Calu3 (cell line): ENCODE measurements around the gene PLAAT3. TPM values are rescaled to one million over a fixed set of nuclear protein-coding genes. Genes with fewer than 3 reads are reported as not detected.
"Not testable (repeated sequence)": the region's sequence is repeated elsewhere in the genome, so short reads cannot be mapped to it uniquely, and the experiment has no call there.

Experiments
- BruUV-seq: library from RNA; stranded (reverse); fragments of 400-500 nt; replicated peaks from 2 replicates; lab custom pipeline; 2021; lab: Mats Ljungman, UMichigan
- CTCF ChIA-PET: fragments of 300-600 bp; sonication (Branson Sonifier 250); formaldehyde crosslinking; loops from one replicate; lab custom pipeline; 2022; ENCODE audit warnings: antibody characterized with exemption; lab: Charles Lee
- DNase-seq: peaks from one replicate; pipeline ENCODE4 v3.0.0; 2022
- H3K27ac Mint-ChIP-seq: one replicate; pipeline ENCODE4 v1.8.0; 2022; ENCODE audit warnings: mixed read lengths; ENCODE audit not compliant: unreplicated experiment
- H3K27me3 Mint-ChIP-seq: one replicate; pipeline ENCODE4 v1.8.0; 2022; ENCODE audit warnings: mixed read lengths; ENCODE audit not compliant: unreplicated experiment
- H3K36me3 Mint-ChIP-seq: one replicate; pipeline ENCODE4 v1.8.0; 2022; ENCODE audit warnings: mild to moderate bottlenecking, moderate library complexity, mixed read lengths; ENCODE audit not compliant: insufficient read depth, unreplicated experiment
- H3K4me1 Mint-ChIP-seq: one replicate; pipeline ENCODE4 v1.8.0; 2022; ENCODE audit warnings: mild to moderate bottlenecking, low read depth, mixed read lengths; ENCODE audit not compliant: unreplicated experiment
- H3K4me3 Mint-ChIP-seq: one replicate; pipeline ENCODE4 v1.8.0; 2022; ENCODE audit warnings: mild to moderate bottlenecking, low read depth, moderate library complexity, mixed read lengths; ENCODE audit not compliant: unreplicated experiment
- H3K9me3 Mint-ChIP-seq: one replicate; pipeline ENCODE4 v1.8.0; 2022; ENCODE audit warnings: low read depth, mixed read lengths; ENCODE audit not compliant: unreplicated experiment
- CTCF ChIP-seq: fragments of 200-600 bp; IDR thresholded peaks from one replicate; pipeline ENCODE4 v1.8.0; 2022; ENCODE audit warnings: antibody characterized with exemption; ENCODE audit not compliant: unreplicated experiment
- intact Hi-C: fragments of 100-400 bp; cut with micrococcal nuclease; formaldehyde crosslinking; loops from one replicate; pipeline ENCODE4 v1.10.0; 2022; ENCODE audit not compliant: unreplicated experiment
- total RNA-seq: library from RNA; stranded (reverse); gene quantifications from 2 replicates; pipeline ENCODE4 v1.2.3, GENCODE V29; 2022

PLAAT3 gene
- total RNA-seq, 1 experiment from 2014 or later, result 297 TPM

DNA sequence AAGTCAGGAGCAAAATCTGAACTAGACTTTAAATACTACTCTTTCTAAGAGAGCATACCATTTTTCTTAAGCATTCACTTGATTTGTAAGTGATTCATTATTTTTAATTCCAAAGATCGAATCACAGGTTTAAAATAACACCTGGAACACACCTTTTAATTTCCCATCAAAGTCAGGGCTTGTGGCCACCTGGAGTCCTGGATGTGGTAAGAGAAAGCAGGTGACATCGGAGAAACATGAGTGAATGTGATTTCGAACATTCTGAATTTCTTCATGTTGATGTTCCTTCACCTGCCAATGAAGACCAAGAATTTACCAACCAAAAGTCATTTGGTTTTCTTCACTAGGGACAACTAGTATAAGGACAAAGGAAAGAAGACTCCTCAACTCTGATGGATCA, 29.0 kb upstream of the PLAAT3 start:
- DNase-seq, result no peak
- intact Hi-C loops, result loop anchor here (5.0 kb wide), 1 partner anchor 94 kb away; no protein-coding TSS in a partner anchor
- no peaks in the 10 kb centered on the region for H3K27me3 Mint-ChIP-seq
- H3K9me3 Mint-ChIP-seq, result no peaks in the 10 kb centered on the region
- no peak for TF ChIP-seq CTCF
- CTCF ChIA-PET, result no interaction called here
- peaks cover 32% of the 10 kb centered on the region for H3K36me3 Mint-ChIP-seq
- BruUV-seq, result no TSS peak
- no peaks in the 10 kb centered on the region for H3K4me1 Mint-ChIP-seq
- H3K4me3 Mint-ChIP-seq, result no peak overlapping the region
- H3K27ac Mint-ChIP-seq, result no peak overlapping the region

DNA sequence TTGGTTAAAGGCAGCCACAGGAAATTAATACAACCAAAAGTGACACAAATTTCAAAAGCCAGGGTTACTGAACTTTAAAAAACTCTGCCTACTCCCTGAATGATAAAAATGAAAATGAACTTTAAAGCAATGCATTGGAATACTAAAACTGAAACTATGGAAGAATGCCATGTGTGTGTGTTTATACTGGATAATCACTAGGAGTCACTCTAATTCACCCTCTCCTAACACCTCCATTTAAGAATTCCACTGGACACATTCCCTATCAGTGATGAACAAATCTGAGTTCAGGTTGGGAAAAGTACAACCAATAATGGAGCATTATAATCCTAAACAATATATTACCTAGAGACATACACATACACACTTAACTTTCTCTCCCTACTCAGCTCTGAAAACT, 27.5 kb upstream of the PLAAT3 start:
- intact Hi-C loops, result loop anchor here (5.0 kb wide), 1 partner anchor 96 kb away; no protein-coding TSS in a partner anchor
- DNase-seq, result no peak
- Mint-ChIP-seq H3K36me3 (peaks cover 27% of the 10 kb centered on the region), H3K4me1 (no peaks in the 10 kb centered on the region), H3K27ac (no peak overlapping the region), H3K9me3 (no peaks in the 10 kb centered on the region), H3K27me3 (no peaks in the 10 kb centered on the region), H3K4me3 (no peak overlapping the region)
- no TSS peak for BruUV-seq
- no peak for TF ChIP-seq CTCF
- CTCF ChIA-PET, result interaction anchor here (1.2 kb wide), 1 partner anchor 11 kb away, joined by 3 read pairs; no protein-coding TSS in a partner anchor

GRCh38 chr11:63639199-63639832, 25.1 kb upstream of the PLAAT3 start:
- no peak for DNase-seq
- H3K9me3 Mint-ChIP-seq, result no peaks in the 10 kb centered on the region
- H3K36me3 Mint-ChIP-seq, result peaks cover 33% of the 10 kb centered on the region
- H3K27ac Mint-ChIP-seq, result no peak overlapping the region
- TF ChIP-seq CTCF, result peak; percentile 9
- no peak overlapping the region for H3K4me3 Mint-ChIP-seq
- H3K4me1 Mint-ChIP-seq, result peaks cover 9% of the 10 kb centered on the region
- intact Hi-C loops, result loop anchor here (5.0 to 10.0 kb wide), 3 partner anchors 285 to 605 kb away; no protein-coding TSS in a partner anchor
- no peaks in the 10 kb centered on the region for H3K27me3 Mint-ChIP-seq
- CTCF ChIA-PET, result interaction anchor here (0.8 to 0.9 kb wide), 2 partner anchors 47 to 99 kb away, joined by 3 to 4 read pairs; no protein-coding TSS in a partner anchor
- BruUV-seq, result no TSS peak

GRCh38 chr11:63638436-63638835, 24.2 kb upstream of the PLAAT3 start:
- H3K4me3 Mint-ChIP-seq, H3K27me3 Mint-ChIP-seq, H3K27ac Mint-ChIP-seq, H3K9me3 Mint-ChIP-seq, BruUV-seq, DNase-seq, H3K4me1 Mint-ChIP-seq: not testable (repeated sequence)
- CTCF ChIA-PET, result interaction anchor here (0.8 to 0.9 kb wide), 2 partner anchors 48 to 99 kb away, joined by 3 to 4 read pairs; no protein-coding TSS in a partner anchor
- intact Hi-C loops, result loop anchor here (5.0 to 10.0 kb wide), 3 partner anchors 284 to 604 kb away; no protein-coding TSS in a partner anchor
- peaks cover 40% of the 10 kb centered on the region for H3K36me3 Mint-ChIP-seq
